AG08396 (cell line): ENCODE results near the gene DCANP1.
"Not testable (repeated sequence)": the region's sequence is repeated elsewhere in the genome, so short reads cannot be mapped to it uniquely, and the experiment has no call there.

ENCODE experiments used
- DNase-seq: peaks from one replicate; pipeline ENCODE4 v3.0.0; 2012; ENCODE audit warnings: low spot score, mixed read lengths

The DCANP1 gene, protein sequence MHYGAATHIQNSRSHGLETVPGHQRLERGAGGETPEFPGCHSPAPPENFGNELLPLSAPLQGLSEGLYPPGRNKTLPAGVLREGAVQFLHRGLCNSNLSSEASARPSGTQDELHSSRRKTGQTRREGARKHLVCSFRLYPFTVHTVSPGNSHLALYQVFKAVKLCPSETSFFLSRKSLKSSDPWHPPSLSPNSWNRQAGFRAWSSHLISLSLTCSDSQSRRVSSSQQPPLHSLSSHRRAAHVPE

DNA sequence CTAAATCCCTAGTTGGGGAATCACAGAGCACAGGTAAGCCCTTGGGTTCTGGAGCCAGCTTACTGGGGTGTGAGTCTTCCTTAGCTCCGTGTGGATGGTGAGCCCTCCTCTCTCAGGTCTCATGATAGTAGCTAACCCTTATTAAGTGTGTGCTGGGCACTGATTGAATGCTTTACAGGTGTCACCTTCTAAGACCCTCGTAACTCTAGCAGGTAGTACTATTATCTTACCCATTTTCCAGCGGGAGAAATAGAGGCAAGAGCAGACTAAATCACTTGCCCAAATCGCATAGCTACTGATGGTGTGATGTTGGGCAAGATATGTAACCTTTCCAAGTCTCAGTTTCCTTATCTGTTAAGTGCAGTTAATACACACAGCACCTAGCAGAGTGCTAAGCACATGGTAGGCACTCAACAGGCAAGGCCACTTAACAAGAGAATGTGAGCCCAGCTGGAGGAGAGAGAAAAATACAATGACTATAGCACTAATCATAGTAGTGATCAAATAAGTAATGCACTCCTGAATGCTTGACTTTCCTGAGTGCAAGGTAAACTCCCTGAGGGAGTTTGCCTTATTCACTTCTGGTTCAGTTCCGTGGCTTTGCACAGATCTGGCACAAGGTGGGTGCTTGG is at the start of gene DCANP1:
DCANP1 (minus strand) TSS at position 51 of the 632 bp plus-strand sequence. CDS start 240 bp downstream, outside the sequence.
- DNase-seq, result no peak

DNA sequence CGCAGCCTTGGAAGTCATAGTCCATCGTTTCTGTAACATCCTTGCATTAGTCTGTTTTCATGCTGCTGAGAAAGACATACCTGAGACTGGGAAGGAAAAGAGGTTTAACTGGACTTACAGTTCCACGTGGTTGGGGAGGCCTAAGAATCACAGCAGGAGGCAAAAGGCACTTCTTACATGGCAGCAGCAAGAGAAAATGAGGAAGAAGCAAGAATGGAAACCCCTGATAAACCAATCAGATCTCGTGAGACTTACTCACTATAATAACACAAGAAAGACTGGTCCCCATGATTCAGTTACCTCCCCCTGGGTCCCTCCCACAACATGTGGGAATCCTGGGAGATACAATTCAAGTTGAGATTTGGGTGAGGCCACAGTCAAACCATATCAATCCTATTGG is 48.4 kb upstream of the DCANP1 start:
- DNase-seq, result not testable (repeated sequence)

DNA sequence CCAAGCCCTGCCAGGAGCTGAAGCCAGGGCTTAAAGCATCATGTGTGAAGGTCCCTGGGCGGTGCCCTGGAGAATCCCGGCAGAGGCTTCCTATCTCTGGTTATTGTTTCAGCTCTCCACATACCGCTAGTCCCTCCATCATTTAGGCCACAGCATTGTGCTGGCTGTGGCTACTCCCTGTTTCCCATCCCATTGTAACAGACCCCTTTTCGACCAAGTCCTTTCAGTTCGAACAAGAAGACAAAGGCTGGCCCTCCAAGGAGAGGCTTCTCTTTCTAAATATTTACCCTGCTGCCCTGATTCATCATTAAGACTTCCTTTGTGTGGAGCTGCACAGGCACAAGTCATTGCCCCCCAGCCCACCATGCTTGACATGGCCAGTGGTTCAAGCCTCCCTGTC is 47.0 kb upstream of the DCANP1 start:
- no peak for DNase-seq

DNA sequence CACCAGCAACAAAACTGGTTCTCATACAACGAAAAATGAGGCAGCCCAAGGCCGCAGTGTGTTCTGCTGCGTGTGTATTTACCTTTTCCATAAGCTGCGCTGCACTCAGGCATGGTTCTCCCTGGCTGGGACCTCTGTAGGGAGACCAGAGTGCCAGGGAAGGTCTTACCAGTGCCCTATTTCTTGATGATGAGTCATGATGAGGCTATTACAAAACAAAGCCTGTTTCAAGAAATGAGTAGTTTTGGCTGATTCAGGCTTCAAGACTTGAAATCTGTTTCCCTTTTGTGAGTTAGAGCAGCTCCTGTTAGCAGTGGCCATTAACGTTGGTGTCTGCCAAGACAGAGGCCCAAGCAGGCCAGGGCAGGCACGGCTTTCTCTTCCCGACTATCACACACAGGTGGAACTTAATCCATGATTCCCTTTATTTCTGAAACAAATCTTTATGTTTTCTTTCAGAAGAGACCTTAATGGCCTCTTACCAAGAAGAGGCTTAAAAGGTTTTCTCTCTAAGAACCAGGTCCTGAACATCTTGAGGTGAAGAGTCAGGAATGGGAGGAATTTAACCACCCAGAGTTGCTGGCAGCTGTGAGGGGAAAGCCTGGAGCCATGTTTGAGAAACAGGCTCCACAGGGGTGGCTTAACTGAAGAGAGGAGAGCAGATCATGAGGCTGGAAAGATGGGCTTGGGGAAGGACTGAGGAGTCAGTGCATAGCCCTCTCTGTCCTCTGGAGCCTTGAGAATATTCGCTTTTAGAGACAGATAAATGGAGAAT is 46.4 kb upstream of the DCANP1 start:
- DNase-seq, result peak; percentile 86

DNA sequence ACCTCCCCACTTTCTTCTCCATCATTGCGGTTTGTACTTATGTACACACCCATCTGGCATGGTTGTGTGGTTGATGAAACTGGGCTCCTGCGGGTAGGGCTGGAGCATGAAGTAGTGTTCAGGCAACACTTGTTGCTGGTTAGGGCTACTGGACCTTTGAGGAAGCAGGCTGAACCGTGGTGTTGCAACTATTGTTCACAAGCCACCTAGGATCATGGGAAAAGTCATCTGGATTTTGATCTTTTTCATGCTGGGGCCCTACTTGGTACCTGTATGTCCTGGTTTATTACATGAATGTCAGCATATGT is 45.1 kb upstream of the DCANP1 start:
- no peak for DNase-seq

DNA sequence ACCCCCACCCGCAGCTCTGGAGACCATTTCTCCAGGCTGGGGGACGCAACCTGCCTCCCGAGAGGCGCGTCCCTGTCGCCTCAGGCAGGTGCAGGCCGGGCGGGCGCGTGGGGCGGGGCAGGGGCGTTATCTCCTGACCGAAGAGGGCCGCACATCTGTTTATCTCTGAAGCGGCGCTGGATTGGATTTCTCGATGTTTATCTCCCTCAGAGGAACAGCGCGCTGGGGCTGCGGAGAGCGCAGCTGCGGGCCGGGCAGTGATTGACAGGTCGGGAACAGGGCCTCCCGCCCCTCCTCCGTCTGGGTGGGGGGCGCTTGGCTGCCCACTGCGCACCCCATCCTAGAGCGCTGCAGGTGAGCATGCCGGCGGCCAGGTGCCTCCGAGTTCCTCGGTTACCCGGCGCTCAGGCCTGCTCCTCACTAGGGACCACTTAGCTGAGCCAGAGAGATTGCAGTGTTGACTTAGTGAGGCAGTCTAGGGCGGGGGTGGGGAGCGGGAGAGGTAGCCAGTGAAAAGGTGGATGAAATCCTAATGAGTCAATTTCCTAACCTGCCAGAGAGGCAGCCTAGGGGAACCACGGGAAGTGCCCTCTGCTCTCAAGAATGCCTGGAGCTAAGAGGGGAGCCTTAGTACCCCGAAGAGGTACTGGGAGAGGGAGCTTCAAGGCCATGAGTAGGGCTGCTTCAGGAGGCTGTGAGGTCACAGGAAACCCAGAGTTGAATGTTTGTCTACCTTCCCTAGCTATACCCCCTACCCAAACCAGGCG is 44.6 kb upstream of the DCANP1 start:
- DNase-seq, result no peak

DNA sequence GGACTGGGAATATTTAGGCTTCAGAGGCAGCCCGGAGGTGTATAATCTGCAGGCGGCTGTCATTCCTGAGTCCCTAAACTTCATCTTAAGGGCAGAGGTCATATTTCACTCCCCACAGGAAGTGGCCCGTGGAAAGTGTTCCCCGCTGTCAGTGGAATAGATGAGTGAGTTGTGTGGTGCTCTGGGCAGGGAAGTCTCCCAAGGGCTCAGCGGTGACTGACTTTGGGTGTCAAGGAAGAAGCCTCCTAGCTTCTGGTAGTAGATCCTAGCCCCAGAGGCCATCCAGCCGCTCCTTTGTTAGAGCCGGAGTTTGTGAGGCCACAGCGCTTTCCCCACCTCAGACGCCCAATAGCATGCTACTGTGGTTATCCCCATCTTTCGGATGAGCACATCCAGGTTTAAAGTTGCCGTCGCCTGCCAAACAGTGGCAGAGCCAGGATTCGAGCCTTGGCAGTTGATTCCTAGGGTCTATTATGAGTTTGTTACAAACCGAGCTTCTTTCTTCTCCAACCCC is 43.9 kb upstream of the DCANP1 start:
- DNase-seq, result no peak

DNA sequence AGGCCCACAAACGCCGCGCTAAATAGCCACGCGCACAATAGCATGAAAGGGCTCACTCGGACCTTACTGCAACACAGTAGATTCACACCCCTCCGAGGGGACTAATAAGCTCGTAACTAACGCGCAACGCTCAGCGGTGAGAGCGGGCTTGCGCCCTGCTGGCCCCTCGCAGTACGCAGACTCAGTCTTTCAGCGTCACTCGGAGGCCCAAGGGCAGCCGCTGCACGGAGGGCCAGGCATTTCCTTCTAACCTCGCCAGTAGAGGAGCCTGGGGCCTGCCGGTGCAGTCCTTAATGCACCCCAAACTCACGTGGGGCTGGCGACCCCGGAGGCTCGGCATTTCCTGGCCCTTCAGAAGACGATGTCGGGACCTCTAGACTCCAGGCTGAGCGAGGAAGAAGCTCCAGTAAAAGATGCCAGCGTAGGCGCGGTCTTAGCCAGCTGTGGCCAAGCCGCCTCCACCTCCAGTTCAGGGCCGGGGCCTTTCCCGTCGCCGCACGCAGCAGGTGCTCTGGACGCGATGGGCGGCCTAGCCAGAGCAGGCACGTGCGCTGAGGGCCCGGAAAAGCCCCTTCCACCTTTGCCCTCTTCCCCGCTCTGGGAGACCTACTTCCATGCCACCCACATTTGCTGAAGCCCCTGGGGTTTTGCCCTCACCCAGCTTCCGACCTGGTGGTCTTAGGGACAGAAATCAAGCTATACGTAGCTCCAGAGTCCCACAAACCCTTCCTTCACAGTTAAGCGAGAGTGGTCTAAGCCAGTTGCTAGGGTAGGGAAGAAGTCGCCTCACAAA is 43.3 kb upstream of the DCANP1 start:
- DNase-seq, result no peak

DNA sequence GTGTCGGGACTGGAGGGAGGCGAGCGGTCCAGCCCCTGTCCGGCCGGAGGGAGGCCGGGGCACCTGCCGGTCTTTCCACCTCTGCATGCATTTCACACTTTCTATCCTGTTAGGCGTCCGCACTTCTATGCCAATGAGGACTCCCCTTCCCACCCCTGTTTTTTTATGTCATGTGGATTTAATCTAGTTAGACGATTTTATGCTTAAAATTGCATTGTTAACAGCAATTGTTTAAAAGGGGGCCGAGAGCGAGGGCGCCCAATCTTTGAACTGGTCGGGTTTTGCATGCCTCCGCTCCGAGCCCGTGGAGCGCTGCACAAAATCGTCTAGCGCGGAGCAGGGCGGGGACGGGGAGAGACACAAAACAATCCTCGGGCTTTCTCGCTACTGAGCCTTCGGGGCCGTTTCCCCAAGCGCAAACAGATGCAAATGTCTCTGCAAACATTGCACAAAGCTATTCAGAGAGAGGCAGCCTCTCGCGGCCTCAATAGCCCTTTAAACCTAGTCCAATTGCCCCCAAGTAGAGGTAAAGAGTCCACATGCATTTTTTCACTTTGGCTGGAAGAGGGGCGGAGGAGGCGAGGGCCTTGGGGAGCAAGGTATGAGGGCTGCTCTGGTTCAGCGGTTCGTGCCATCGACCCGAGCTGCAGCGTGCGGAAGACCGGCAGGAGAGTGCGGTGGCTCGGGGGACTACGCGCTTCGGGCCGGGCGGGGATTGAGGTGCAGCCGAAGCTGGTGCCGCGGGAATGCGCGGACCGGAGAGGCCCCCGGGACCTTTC is 42.5 kb upstream of the DCANP1 start:
- no peak for DNase-seq

DNA sequence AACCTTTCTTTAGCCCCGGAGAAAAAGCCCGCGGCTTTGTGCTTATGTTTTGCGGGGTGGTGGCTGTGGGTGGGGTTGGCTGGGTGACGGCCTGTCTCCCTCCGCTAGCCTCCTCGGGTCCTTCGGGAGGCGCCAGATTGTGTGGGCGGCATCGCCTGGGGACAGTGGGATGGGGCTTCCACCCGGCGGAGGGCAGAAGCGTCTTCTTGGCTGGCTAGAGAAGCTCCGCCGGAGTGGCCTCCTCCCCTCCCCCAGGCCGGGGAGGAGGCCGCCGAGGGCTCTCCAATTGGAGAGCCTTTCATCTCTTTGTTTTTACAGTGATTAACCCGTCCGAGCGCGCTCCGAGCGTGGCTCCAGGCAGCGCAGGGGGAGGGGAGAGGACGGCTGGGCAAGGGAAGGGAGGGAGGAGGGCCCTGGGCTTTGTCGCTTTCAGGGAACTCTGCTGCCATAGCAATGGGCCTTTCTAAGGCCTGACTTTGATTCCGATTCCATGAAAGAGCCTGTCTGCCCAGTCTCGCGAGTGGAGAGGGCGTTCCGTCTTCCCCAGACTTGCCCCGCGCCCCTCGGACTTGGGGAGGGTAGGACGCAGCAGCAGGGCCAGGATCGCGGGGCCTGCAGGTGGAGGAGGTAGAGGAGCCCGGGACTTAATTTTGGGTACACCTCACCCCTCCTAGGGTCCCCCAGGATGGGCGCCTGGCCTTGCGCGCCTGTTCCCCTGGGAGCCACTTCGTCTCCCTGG is 41.7 kb upstream of the DCANP1 start:
- DNase-seq, result peak; percentile 93

DNA sequence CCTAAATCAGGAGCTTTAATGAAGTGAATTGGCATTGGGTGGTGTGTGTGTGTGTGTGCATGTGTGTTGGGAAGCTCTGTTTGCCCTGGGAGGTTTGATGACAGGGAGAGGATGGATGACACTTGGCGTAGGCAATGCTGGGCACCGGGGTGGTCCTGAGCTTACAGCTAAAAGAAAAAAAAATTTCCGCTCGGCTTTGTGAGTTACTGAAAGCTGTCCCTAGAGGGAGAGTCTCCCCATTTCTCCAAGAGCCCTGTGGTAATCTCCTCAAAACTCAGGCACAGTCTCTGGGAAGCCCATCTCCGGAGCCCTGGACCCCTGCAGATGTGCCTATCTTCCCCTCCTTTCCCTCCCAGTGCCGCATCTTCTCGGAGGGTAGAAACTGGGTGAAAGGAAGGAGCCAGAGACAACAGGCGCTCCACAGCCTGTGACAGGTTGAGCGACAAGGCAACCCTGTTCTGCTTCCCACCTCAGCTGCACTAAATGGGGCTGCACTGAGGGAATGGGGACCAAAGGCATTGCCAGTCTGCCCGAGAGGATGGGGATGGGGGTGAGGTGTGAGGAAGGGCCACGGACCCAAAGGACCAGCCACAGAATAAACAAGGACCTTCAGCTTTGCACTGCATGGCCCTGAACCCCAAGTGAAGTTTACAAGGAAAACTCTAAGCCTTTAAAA is 40.8 kb upstream of the DCANP1 start:
- DNase-seq, result no peak

DNA sequence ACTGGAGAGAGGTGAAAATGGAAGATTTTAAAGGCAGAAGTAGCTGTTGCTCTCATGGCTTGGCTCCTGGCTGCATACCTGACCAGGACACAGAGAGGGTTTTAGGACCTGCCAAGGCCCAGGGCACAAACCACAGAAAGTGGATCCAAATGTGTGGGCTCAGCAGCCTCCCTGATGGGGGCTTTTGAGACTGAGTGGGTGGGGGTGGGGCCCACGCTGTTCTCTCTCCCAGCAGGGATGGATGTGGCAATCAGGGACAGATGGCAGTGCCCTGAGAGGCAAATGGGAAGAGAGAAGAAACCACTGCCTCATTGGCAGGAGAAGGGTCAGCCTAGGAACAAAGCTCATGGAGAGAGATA is 39.9 kb upstream of the DCANP1 start:
- DNase-seq, result no peak

DNA sequence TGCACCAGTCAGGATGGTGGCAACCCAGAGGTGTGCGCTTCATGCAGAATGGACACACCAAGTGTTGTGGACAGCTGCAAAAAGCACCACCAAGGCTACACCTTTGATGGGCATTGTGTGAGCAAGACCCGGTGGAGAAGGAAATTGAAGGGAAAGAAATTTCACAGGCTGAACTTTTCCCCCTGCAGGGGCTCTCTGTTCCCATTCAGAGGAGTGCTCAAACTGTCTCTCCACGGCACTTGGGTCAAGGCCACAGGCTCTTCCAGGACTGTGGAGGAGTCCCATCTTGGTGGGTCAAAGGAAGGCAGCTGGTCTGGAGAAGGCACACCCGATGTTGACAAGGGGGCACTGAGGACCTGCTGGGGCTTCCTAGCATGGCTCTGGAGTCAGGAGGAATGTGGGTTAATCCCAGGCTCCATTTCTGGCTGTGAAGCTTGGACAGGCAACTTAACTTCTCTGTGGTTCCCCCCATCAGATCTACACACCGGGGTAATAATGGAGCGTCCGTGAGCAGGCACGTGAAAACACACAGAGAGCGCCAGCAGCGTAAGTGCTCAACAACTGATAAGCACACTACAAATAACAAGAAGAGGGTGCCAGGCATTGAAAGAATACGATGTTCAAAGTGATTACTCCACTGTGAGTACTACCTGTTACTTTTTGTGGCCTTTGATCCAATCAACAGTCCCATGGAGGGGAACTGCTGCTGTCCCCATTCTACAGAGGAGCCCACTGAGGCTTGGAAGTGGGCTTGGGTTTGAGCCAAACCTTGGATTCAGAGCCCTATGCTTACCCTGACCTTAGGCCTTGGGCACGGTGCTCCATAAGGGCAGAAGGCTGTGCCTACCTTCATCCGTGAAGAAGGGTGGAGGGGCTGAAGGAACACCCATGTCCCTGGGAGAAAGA is 39.2 kb upstream of the DCANP1 start:
- no peak for DNase-seq

DNA sequence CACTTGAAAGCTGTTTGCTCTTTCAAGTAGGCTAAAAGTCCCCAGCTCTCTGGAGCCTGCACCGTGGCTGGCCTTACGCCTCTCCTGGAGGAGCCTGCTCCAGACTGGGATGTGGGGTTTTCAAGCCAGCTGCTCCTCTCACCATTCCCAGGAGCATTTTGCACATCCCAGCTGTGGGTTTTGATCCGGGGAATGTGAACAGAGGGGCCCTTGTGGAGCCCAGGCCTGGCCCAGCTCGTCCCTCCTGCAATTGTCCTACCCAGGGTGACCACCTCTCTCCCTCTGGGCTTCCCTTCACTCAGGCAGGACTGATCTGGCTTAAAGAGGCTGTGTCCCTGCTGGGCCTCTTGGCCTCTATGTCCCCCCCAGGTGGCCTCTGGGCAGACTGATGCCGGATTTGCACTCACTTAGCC is 37.5 kb upstream of the DCANP1 start:
- no peak for DNase-seq

DNA sequence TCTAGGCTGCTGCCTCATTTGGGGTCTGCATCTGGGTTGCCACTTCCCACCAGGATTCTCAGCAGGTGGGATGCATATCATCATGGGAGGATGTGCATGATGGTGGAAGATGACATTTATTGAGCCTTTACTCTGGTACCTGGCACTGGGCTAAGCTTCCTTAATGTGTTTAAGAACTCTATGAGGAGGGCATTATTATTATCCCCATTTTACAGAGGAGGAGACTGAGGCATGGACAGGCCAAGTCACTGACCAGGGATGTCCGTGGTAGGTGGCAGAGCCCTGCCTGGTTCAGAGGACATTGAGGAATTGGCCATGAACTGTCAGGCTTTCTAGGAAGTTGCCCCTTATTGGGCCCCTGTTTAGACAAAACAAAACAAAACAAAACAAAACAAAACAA is 36.1 kb upstream of the DCANP1 start:
- no peak for DNase-seq

DNA sequence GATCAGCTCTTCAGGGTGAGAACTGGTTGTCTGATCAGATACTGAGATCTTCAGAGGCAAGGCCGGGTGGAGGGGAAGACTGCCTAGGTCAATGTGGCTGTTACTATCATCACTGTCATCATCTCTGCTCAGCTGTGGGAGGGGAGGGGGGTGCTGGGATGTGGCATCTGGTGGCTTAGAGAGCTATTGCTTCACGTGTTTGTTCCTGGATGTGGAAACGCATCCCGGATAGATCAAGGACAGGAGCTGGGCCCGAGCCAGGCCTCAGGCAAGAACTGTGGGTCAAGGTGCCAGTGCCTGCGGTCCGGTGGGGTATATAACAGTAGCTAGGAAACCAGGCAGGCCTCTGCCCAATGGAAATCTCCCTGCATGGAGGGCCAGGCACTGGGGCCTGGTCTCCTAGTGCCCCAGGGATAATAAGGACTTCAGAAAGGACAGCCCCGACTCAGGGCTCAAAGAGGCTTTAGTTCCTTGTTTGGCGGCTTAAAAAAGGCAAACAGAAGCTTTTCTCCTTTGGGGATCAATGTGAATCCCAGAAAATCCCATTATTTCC is 35.3 kb upstream of the DCANP1 start:
- DNase-seq, result no peak

DNA sequence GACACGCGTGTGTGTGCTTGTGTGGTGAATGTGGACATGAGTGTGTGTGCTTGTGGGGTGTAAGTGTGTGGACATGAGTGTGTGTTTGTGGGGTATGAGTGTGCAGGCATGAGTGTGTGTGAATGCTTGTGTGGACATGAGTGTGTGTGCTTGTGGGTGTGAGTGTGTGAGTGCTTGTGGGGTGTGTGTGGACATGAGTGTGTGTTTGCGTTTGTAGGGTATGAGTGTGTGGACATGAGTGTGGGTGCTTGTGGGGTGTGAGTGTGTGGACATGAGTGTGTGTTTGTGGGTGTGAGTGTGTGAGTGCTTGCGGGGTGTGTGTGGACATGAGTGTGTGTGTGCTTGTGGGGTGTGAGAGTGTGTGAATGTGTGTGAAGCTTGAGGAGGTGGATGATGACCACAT is 34.8 kb upstream of the DCANP1 start:
- no peak for DNase-seq

DNA sequence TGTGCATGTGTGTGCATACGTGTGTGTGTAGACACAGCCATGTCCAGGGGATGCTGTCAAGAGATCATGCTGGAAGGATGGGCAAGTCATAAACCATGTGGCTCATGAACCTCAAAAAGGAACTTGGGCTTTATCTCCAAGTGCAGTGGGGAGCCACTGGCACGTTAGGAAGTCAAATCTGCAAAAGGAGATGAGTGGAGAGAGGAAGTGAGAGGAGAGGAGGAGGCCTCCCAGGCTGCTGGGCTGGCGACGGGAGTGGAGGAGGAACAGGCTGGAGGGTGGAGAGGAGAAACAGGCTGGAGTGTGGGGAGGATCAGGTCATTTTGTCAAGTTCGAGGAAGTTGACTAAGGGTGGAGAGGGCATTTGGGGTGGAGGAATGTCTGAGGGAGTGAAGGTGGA is 34.2 kb upstream of the DCANP1 start:
- DNase-seq, result no peak
